KBM-7 (cell line): ENCODE measurements around the gene SLAMF1.
"Not testable (repeated sequence)": the region's sequence is repeated elsewhere in the genome, so short reads cannot be mapped to it uniquely, and the experiment has no call there.

Source experiments
- DNase-seq: peaks from one replicate; pipeline ENCODE4 v3.0.0-alpha.2; 2015
- in situ Hi-C: fragments of 300-500 bp; cut with MboI; formaldehyde crosslinking; loops from 2 replicates; pipeline ENCODE4 v1.14.3; 2020; ENCODE audit warnings: low sequenced_read_pairs, low pct_unique_long_range_greater_than_20kb, mixed read lengths

SLAMF1 gene

DNA sequence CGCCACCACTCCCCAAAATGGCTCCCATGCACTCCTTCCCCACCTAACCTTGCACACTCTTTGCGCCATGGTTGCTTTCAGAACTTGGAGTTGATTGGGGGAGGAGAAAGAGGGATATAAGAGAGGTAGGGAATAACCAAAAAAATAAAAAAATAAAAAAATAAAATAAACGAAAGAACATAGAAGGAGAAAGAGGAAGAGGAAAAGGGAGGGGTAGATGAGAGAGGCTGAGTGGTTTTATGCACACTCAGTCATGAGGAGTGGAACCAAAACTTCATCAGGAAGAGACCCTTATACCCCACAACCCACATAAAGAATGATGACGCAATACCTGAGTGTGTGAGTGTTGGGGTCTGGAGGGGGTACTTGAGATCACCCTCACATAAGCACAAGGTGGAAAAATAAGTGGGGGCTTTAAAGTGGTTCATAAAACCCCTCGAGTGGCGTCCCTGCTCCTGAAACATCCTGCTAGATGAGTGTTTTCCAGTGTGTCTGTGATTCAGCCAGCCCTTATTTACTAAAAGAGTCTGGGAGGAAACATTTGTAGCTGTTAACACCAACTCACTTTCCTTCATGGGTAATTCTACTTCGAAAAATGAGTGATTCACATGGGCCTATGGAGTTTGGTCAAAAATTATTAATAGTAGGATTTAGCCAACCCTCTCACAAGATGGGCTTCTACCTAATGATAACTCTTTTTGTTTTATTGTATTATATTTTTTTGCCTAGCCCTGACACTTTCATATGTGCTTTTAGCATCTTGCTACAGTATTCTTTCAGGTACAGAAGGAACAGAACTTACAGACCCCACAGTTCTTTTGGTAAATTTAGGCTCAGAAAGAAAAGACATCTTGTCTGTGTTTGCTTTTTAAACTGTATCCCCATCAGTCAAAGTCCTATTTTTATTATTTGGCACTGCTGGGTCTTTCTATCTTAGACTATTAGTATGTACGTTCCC is 5.2 kb downstream of the SLAMF1 start:
- in situ Hi-C loops = no loop called here
- DNase-seq = peak; percentile 48

DNA sequence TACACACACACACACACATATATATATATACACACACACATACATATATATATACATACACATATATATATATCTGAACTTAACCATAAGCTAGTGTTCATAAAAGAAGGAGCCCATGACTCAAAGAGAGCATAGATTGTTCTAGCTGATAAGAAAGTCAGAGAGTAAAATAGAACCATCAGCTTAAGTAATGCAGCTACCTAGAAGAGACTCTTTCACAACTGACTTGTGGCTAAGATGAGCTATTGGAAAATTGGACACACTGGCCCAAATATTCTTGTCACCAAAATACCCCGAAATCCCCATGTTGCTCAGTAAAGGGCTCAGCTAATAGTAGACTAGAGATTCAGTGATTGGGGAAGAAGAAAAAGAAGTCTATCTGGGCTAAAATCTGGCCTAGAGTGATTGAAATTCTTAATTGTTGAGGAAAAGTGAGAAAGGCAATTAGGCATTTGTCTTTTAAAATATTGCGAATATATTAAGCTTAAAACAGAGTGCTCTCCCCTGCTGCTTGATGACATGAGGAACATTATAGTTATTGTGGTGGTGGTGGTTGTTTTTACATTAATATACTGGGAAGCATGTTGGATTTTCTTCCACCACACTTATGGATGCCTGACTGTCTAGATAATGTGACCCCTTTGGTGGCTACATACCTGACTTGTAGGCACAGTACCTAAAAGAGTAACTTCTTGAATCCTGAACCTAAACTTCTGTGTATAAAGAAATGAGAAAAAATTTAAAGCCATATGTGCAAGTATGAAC is 6.3 kb downstream of the SLAMF1 start:
- in situ Hi-C loops = no loop called here
- no peak for DNase-seq

DNA sequence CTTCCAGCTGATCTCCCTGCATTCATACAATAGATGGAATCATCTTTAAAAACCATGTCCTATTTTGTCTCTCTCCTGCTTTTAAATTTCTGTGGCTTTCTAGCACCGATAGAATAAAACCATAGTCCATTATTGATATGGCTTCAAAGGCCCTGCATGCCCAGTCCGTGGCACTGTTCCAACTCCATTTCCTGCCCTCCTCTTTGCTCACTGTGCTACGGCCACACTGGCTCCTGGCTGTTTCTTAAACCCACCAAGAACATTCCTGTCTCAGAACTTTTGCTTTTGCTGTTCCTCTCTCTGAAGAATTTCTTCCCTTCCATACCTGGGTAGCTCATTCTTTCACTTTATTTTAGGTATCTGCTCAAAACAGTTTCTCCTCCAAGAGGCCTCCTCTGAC is 7.2 kb downstream of the SLAMF1 start:
- DNase-seq = no peak
- in situ Hi-C loops = no loop called here

DNA sequence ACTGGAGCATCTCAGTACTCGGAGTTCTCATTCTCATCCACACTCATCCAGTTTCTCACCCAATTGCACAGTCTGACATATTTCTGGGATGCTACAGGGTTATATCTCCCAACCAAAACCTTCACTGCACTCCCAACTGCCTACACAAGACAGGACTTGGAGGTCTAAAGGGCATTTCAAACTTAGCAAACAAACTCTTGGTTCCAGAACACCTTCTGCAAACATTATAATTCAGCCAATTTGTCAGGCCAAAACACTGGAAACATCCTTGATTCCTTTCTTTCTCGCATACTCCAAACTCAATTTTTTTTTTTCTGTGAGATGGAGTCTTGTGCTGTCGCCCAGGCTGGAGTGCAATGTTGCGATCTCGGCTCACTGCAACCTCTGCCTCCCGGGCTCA is 7.9 kb downstream of the SLAMF1 start:
- in situ Hi-C loops = no loop called here
- DNase-seq = no peak

DNA sequence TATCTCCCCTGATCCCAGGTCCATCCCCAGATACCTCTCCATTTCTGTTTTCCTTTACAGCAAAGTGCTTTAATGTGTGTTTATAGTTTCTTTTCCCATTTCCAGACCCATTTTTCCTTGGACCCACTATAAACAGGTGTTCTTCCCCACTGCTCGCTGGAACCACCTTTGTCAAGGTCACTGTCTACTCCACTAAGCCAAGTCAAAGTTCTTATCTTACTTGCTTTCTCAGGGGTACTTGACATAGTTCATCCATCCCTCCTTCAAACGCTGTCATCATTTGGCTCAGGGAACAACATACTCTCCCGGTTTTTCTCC is 8.3 kb downstream of the SLAMF1 start:
- DNase-seq = no peak
- in situ Hi-C loops = no loop called here

DNA sequence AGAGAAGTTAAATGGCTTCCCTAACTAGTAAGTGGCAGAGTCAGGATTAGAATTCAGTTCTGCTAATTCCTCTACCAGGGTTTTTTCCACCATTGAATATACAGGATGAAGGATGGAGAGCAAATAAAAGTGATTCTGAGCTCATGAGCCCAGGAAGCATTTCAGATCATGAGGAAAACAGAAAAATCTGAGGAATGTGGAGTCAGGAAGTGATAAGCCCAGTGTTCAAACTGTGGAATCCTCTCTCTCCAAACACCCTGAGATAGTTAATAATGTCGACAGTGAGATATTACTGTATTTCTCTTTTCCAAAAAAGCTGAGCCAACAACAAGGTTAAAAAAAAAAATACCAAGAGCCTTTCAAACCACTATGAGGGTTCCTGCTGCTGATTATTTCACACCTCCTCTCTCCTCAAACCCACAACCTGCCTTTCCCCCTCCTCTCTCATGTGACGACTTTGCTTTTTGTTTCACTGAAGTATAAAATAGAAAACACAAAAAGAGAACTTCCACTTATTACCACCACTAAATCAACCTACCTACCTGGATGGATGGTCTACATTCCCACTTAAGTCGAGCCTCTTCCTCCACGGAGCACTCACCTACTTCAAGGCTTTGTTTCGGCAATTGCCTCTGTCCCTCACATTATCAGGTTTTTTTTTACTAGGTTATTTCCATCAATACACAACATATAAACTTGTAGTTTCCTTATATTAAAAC is 8.9 kb downstream of the SLAMF1 start:
- in situ Hi-C loops = no loop called here
- no peak for DNase-seq

DNA sequence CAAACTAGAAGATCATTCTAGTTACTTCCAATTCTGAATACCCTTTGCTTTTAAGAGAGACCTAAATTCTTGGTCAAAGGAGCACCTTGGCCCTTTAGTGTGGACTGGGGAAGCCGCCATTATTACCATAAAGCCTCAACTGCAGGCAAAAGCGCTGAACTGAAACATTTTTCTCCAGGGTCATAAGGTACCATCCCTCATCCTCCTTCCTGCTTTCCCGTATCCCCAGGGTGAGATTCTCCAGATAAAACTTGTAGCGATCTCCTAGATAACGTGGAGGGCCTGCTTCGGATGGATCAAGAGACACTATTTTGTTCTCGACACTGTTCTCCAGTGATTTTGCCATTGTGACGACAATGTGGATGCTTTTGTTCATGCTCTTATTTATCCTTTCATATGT is 9.8 kb downstream of the SLAMF1 start:
- no peak for DNase-seq
- in situ Hi-C loops = no loop called here

DNA sequence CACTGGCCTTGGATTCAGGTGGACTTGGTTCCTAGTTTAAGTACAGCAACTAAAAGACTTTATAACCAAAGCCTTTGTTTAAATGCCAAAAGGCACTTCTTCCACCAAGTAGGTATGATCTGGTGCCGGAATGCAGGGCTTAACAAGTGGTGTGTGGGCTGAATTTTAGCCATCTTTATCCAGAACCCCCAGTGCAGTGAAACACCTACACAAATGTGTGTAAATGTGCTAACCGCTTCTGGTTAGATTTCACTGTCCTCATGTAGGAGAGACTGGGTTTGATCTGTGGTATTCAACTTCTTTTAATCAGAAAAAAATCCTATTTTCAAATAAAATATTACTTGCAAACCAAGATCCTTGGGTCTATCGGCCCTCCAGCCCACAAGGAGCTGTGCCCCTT is 10.3 kb downstream of the SLAMF1 start:
- in situ Hi-C loops = no loop called here
- DNase-seq = no peak

DNA sequence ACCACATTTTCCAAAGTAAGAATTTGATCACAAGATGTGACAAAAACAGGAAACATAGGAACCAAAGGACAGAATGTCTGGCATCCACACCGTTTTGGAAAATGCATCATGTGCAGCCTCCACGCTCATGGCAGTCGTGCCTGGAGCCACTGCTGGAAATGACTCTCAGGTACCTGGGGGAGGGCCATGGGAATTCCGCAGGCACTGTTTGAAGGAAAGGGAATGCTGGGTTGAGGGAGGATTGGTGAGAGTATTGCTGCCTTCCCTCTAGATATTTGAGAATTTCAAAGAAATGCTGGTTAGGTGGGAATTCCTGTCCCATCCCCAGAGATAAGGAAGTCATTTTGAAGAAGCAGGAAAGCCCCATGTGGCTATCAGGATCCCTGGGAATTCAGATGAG is 10.8 kb downstream of the SLAMF1 start:
- in situ Hi-C loops = no loop called here
- no peak for DNase-seq

DNA sequence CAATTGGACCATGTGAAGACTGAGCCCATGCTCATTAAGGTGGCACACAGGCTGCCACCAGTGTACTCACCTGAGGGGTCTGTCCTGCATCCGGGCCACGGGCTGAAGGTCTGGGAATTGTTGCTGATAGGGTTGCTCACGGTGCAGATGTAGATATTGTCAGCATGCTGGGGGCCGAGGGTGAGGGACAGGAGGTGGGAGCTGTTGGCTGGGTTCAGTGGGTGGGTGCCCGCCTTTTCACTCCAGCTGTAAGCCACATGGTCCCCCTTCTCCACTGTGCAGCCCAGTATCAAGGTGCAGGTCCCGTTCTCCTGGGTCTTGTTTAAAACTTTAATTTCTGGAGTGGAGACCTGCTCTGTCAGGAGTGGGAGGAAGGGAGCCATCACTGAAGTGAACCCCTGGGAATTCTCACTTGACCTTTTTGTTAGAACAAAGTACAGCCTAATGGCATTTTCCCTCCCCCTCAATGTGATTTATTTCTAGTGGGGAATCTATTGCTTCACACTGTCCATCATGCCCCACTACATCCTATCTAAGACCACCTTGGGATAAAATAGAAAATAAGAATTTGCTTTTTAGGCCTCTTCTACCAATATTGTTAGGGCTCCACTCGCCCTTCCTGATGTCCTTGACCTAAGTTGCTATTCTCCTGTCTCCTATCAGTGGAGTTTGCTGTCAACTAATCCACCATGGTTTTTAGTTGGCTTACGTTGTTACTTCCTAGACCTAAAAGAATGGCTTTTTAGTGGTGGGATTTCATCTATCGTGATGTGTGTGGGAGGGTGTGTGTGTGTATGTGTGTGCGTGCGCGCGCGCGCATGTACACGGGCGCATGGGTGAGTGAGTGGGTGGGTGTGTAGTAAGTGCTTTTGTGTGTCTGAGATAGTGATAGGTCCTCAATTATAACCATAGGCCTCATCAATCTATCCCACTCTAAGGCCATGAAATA is 12.0 kb downstream of the SLAMF1 start:
- DNase-seq = no peak
- in situ Hi-C loops = no loop called here

DNA sequence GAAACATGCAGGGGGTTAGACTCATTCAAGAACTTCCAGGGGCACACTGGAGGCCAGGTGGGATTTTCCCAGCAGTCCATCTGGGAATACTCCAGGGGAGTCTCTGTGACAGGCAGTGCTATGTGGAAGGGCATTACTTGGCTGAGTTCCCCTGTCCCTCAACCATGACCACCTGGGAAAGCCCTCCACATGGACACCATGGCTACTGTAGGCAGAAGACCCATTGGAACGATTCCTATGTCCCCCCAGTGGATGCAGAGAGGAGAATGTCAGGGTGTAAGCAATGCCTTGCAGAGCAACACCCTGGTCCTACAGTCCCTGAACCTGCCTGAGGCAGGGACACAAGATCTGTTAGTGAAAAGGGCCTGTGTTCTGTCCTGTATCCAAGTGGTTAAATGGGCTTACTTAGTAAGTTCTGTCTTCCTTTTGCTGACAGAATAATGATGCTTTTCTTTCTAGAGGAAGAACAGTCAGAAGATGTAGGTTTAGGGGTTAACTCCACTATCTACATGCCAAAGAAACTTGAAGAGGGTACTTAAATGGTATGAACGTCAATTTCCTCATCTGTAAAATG is 13.4 kb downstream of the SLAMF1 start:
- DNase-seq = no peak
- in situ Hi-C loops = no loop called here

DNA sequence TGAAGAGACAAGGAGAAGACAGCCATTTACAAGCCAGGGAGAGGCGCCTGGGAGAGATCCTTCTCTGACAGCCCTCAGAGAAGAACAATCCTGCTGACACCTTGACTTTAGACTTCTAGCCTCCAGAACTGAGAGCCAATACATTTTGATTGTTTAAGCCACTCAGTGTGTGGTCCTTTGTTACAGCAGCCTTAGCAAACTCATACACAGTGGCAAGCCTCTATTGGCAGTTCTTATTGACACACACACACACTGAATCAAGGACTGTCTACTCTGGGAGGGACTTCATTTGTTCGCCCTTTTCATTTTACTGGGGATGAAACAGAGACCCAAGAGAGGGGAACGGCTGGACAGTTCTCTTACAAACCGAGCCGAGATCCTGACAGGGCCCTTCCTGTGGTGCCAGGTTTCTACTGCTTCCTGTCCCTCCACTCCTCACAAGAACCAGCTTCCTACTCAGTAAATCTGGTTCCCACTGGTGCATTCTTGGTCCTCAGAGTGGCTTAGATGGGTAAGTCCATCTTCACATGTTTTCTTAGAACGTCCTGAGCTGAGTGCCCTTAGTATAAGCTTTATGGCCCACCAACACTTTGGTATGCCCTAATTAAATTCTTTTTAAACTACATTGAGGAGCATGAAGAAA is 14.7 kb downstream of the SLAMF1 start:
- in situ Hi-C loops = no loop called here
- DNase-seq = no peak

DNA sequence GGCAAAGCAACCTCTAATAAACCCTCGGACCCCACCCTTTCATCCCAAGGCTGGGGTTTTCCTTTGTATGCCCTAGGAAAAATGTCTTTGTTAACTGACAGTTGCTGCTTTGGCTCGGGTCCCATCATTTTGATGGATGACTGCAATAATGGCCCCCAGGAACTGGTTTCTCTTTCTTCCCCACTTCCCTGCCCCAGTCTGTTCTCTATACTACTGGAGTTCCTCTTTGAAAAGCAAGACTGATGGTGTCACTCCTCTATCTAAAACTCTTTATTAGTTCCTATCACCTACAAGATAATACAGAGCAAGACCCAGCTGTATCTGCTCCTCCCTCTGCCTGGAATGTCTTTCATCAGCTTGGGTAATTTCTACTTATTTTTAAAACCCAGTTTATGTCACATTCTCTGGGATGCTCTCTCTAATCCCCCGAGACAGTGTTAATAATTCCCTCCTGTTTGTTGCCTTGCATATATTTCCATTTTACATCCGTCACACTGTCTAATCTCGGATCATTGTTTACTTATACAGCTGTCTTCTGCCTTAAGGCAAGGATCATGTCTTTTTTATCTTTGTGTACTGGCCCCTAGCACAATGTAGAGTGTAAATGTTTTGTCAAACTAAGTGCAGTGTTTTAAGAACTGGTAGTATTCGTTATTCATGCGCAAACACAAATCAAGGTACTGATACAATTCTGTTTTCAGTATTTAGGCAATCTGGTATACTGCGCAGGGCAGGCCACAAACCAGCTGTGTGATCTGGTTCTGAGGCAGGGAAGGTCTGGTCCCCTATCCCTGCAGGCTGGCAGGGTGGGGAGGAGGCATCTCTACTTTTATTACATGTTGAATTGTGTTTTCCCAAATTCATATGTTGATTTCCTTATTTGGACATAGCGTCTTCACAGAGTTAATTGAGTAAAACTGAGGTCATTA is 16.1 kb downstream of the SLAMF1 start:
- in situ Hi-C loops = no loop called here
- DNase-seq = no peak

DNA sequence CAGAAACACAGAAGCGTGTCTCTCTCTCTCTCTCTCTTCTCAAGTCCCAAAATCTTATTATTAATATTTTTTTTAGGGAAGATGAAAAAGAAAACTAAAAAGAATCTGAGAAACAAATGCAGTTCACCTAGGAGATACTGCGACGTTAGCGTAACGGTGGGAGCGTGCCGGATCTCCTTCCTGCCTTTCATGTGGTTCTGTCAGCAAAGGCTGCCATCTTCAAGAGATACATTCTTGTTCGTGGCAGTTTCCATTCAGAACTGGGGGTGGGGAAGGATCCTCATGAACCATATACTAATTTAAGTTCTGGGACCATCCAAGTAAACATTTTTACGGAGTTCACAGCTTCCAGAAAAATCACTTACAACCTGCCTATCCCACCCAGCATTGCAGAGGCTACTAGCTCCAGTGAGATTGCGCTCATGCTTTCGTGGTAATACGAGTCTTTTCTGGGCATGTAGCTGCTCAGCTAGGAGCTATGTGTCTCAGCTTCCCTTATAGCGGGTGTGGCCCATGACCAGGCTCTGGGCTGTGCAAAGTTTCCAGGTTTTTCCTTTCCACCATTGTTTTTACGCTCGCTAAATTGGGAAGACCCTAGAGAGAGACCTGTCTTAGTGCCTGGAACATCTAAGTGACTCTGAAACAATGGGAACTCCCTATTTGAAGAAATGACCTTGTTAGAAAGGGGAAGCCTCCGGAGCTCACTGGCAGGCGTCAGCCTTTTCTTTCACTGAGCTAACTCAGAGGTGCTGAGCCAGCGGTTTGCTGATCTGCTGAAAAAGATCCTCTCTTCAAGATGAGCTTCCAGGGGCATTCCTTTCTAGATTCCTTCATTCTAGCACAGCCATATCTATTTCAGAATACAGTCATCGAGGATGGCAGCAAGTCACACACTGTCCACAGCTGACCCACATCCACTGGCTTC is 17.3 kb downstream of the SLAMF1 start:
- in situ Hi-C loops = no loop called here
- DNase-seq = peak; percentile 45

DNA sequence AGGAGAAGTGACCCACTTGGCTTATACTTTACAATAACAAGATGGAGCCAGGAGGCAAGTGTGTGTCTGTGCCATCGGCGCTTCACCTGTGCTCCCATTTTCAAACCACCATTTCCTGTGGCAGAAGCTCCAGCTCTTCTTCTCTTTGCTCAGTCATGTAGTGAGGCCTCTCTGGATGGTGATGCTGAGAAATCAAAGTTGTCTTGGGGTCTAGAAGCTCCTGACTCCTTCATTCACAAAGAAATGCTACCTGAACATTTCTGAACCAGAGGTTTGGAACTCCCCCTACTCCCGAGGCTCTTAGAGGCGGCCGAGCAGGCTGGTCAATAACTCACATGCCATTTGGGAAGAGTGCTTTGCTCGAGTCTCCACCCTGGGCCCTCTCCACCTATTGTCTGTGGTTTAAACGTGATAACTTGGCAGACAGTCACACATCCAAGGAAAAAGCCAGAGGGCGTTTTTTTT is 18.0 kb downstream of the SLAMF1 start:
- DNase-seq = no peak
- in situ Hi-C loops = no loop called here

DNA sequence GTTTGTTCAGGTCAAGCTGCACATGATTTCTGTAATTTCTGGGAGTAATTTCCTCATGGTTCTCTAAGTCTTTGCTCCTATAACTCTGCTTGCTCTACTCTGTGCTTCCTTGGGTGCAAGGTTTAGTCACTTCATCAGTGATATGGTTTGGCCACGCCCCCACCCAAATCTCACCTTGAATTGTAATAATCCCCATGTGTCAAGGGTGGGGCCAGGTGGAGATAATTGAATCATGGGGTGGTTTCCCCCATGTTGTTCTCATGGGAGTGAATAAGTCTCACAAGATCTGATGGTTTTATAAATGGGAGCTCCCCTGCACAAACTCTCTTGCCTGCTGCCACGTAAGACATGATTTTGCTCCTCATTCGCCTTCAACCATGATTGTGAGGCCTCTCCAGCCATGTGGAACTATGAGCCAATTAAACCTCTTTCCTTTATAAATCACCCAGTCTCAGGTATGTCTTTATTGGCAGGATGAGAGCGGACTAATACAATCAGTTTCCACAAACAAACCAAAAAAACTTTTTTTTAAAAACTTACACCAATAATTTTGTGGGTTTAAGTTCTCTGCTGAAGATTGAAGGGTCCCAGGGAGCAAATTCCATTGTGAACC is 19.1 kb downstream of the SLAMF1 start:
- in situ Hi-C loops = not testable (repeated sequence)

More for the DNA sequence above, 19.1 kb downstream of the SLAMF1 start:
- not testable (repeated sequence) for DNase-seq
